Measurements from ENCODE around the gene RSRC1. TPM values are rescaled to one million over a fixed set of nuclear protein-coding genes. Genes with fewer than 3 reads are reported as not detected.

RSRC1 gene
- total and polyA plus RNA-seq, 5 donors from 2014 or later: 25.8 to 35.7 (median 30.1) TPM

DNA sequence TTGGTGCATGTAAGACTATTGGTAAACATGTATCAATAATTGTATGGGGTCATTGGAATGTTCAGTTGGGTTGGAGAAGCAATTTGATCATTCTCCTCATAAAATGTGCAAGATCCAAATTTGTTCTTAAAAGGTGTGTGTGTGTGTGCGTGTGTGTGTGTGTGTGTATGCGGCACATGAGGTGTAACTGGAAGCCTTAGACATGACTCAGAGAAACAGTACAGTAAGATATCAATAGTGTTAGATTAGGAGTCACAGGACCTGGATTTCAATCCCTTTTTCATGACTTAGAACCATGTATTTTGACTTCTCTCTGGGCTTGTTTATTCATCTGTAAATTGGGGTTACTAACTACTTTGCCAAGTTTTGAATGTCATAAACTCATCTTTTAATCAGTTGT, 38.3 kb downstream of the RSRC1 start:
- no peaks in the 10 kb centered on the region for H3K27me3 ChIP-seq (ENCODE audit: control insufficient read depth, insufficient read depth, low read length)
- H3K36me3 Mint-ChIP-seq: peaks cover 24% of the 10 kb centered on the region
- no peaks in the 10 kb centered on the region for H3K27me3 Mint-ChIP-seq
- no peak for ATAC-seq (ENCODE audit: low read depth in 2 of 2)
- H3K4me1 ChIP-seq (ENCODE audit: control insufficient read depth, insufficient read depth, low read length, poor library complexity, severe bottlenecking): no peaks in the 10 kb centered on the region
- peaks cover 0 to 2% (median 0%) of the 10 kb centered on the region in 7 donors for H3K9me3 Mint-ChIP-seq
- H3K9me3 ChIP-seq (ENCODE audit: control insufficient read depth in 2 of 2, low read length in 2 of 2): no peaks in the 10 kb centered on the region
- no peak overlapping the region for H3K4me3 ChIP-seq (ENCODE audit: low read depth, low read length)
- no peak overlapping the region for H3K27ac Mint-ChIP-seq
- no peaks in the 10 kb centered on the region for H3K36me3 ChIP-seq (ENCODE audit: control insufficient read depth, insufficient read depth, low read length)
- H3K4me1 Mint-ChIP-seq: peaks cover 13 to 22% (median 14%) of the 10 kb centered on the region in 4 donors
- no peak overlapping the region for H3K27ac ChIP-seq (ENCODE audit: insufficient read depth, low read length, poor library complexity, severe bottlenecking)
- no peak for DNase-seq
- H3K4me3 Mint-ChIP-seq: no peak overlapping the region

DNA sequence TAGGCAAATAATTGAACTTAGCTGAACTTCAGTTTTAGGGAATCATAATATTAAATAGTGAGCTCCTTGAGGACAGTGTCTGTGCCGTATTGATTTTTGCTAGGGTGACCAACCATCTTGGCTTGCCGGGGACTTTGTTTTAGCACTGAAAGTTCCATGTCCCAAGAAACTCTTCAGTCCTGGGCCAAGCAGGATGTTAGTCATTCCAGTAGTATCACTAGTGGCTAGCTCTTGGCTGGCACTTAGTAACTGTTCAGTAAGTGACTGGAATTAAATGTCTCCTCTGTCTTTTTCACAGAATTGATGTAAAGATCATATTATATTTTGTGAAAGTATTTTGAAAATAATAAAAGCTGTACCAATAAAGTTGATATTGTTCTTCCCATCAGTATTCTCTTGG, 42.3 kb downstream of the RSRC1 start:
- Histone ChIP-seq H3K4me1 (ENCODE audit: control insufficient read depth, insufficient read depth, low read length, poor library complexity, severe bottlenecking) (no peaks in the 10 kb centered on the region), H3K36me3 (ENCODE audit: control insufficient read depth, insufficient read depth, low read length) (peaks cover 2% of the 10 kb centered on the region), H3K27ac (ENCODE audit: insufficient read depth, low read length, poor library complexity, severe bottlenecking) (no peak overlapping the region), H3K4me3 (ENCODE audit: low read depth, low read length) (no peak overlapping the region), H3K9me3 (ENCODE audit: control insufficient read depth in 2 of 2, low read length in 2 of 2) (no peaks in the 10 kb centered on the region), H3K27me3 (ENCODE audit: control insufficient read depth, insufficient read depth, low read length) (no peaks in the 10 kb centered on the region)
- ATAC-seq (ENCODE audit: low read depth in 2 of 2) (no peak), DNase-seq (peak in 1 of 3 donors; percentile 11)
- Mint-ChIP-seq H3K4me1 (peaks cover 13 to 20% (median 15%) of the 10 kb centered on the region in 4 donors), H3K9me3 (peaks cover 0 to 2% (median 0%) of the 10 kb centered on the region in 7 donors), H3K27ac (no peak overlapping the region), H3K4me3 (no peak overlapping the region), H3K36me3 (peaks cover 21% of the 10 kb centered on the region), H3K27me3 (no peaks in the 10 kb centered on the region)

DNA sequence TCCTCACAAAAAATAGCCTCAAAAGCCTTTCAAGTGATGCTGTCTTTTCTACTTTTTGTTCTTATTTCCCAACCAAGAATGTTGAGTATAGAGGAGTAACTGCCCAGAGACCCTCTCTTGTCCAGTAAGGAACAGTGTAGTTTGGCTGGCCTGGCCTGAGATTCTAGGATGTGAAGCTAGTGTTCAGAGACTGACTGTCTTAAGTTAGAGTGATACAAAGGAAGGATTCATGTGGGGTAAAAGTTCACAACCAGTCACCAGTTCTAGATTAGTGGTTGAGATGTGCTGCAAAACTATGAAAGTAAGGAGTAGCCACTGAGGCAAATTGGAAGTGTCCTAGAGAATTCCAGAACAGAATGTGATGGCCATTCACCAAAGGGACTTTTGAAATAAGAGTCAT, 49.1 kb downstream of the RSRC1 start:
- peaks cover 0 to 2% (median 0%) of the 10 kb centered on the region in 7 donors for H3K9me3 Mint-ChIP-seq
- no peak overlapping the region for H3K4me3 Mint-ChIP-seq
- Histone ChIP-seq H3K9me3 (ENCODE audit: control insufficient read depth in 2 of 2, low read length in 2 of 2) (no peaks in the 10 kb centered on the region), H3K27me3 (ENCODE audit: control insufficient read depth, insufficient read depth, low read length) (no peaks in the 10 kb centered on the region), H3K36me3 (ENCODE audit: control insufficient read depth, insufficient read depth, low read length) (peaks cover under 1% of the 10 kb centered on the region), H3K27ac (ENCODE audit: insufficient read depth, low read length, poor library complexity, severe bottlenecking) (no peak overlapping the region), H3K4me1 (ENCODE audit: control insufficient read depth, insufficient read depth, low read length, poor library complexity, severe bottlenecking) (peaks cover 3% of the 10 kb centered on the region), H3K4me3 (ENCODE audit: low read depth, low read length) (no peak overlapping the region)
- peaks cover 21% of the 10 kb centered on the region for H3K36me3 Mint-ChIP-seq
- DNase-seq (no peak), ATAC-seq (ENCODE audit: low read depth in 2 of 2) (no peak)
- no peaks in the 10 kb centered on the region for H3K27me3 Mint-ChIP-seq
- H3K4me1 Mint-ChIP-seq: peaks cover 9 to 20% (median 15%) of the 10 kb centered on the region in 4 donors
- no peak overlapping the region for H3K27ac Mint-ChIP-seq

DNA sequence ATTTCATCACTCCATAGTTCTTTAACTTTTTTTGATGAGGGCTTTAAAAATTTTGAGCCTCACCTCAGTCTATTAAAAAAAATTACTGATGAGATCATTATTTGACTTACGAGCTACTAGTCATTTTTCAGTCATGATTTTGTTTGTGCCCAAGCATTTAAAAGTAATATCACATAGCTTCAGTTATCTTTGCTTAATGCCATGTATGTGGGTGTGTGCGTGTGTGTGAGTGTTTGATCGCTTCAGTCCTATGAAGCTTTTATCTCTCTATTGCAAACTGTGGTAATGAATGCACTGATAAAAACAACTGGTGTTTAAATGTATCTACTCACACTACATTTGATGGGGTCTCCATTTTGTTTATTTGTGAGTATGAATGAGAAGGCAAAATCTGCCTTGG, 49.8 kb downstream of the RSRC1 start:
- Mint-ChIP-seq H3K4me3 (no peak overlapping the region), H3K36me3 (peaks cover 20% of the 10 kb centered on the region), H3K4me1 (peaks cover 9 to 20% (median 15%) of the 10 kb centered on the region in 4 donors), H3K9me3 (peaks cover 0 to 2% (median 0%) of the 10 kb centered on the region in 7 donors), H3K27me3 (no peaks in the 10 kb centered on the region), H3K27ac (no peak overlapping the region)
- DNase-seq (no peak), ATAC-seq (ENCODE audit: low read depth in 2 of 2) (no peak)
- Histone ChIP-seq H3K9me3 (ENCODE audit: control insufficient read depth in 2 of 2, low read length in 2 of 2) (no peaks in the 10 kb centered on the region), H3K27ac (ENCODE audit: insufficient read depth, low read length, poor library complexity, severe bottlenecking) (no peak overlapping the region), H3K27me3 (ENCODE audit: control insufficient read depth, insufficient read depth, low read length) (no peaks in the 10 kb centered on the region), H3K36me3 (ENCODE audit: control insufficient read depth, insufficient read depth, low read length) (no peaks in the 10 kb centered on the region), H3K4me1 (ENCODE audit: control insufficient read depth, insufficient read depth, low read length, poor library complexity, severe bottlenecking) (peaks cover 3% of the 10 kb centered on the region), H3K4me3 (ENCODE audit: low read depth, low read length) (no peak overlapping the region)

DNA sequence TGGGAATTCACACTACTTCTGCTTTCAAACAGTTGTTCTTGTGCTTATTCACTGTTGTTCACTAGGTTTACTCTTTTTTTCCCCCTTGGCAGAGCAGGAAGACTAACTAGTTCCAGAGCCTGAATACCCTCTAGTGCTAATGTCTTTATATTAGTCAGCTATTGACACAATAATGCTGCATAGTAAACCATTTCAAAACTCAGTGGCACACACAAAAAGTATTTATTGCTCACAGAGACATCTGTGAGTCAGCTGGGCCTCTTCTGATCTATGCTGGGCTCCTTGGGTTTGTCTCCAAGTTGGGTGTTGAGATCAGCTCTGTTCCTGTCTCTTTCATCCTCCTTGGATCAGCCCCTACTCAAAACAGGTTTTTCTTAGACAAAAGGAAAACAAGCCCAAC, 51.1 kb downstream of the RSRC1 start:
- no peak overlapping the region for H3K27ac Mint-ChIP-seq
- DNase-seq (no peak), ATAC-seq (ENCODE audit: low read depth in 2 of 2) (no peak)
- H3K9me3 ChIP-seq (ENCODE audit: control insufficient read depth in 2 of 2, low read length in 2 of 2): no peaks in the 10 kb centered on the region
- H3K4me3 Mint-ChIP-seq: no peak overlapping the region
- no peaks in the 10 kb centered on the region for H3K36me3 ChIP-seq (ENCODE audit: control insufficient read depth, insufficient read depth, low read length)
- peaks cover 3% of the 10 kb centered on the region for H3K4me1 ChIP-seq (ENCODE audit: control insufficient read depth, insufficient read depth, low read length, poor library complexity, severe bottlenecking)
- H3K4me3 ChIP-seq (ENCODE audit: low read depth, low read length): no peak overlapping the region
- H3K36me3 Mint-ChIP-seq: peaks cover 16% of the 10 kb centered on the region
- H3K27me3 Mint-ChIP-seq: no peaks in the 10 kb centered on the region
- no peak overlapping the region for H3K27ac ChIP-seq (ENCODE audit: insufficient read depth, low read length, poor library complexity, severe bottlenecking)
- H3K9me3 Mint-ChIP-seq: peaks cover 0 to 4% (median 0%) of the 10 kb centered on the region in 7 donors
- H3K27me3 ChIP-seq (ENCODE audit: control insufficient read depth, insufficient read depth, low read length): no peaks in the 10 kb centered on the region
- H3K4me1 Mint-ChIP-seq: peaks cover 7 to 20% (median 16%) of the 10 kb centered on the region in 4 donors

DNA sequence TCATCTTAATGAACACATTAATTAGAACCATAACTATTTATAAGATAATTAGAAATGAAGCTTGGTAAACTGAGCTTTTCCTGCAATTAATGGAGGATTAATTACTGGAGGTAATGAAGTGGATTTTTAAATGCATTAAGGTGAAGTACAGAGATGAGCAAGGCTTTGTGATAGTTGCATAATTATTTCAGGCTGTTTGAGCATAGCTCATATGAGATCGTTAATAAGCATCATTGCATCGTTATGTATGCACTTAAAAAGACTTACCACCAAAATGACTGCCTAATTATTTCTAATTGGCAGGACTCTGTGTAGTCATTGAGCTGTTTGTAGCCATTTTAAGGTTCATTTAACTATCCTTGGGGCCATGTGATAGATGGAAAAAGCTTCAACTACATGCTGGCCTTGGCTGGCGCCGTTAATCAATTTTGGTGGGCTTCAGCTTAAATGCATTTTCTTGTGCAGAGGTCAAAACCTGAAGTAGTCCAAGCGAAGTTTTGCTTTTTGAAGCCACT, 55.3 kb downstream of the RSRC1 start:
- ATAC-seq (ENCODE audit: low read depth in 2 of 2) (no peak), DNase-seq (no peak)
- Mint-ChIP-seq H3K27ac (no peak overlapping the region), H3K9me3 (peaks cover 0 to 4% (median 0%) of the 10 kb centered on the region in 7 donors), H3K4me1 (peaks cover 9 to 17% (median 12%) of the 10 kb centered on the region in 4 donors), H3K36me3 (peaks cover 30% of the 10 kb centered on the region), H3K4me3 (no peak overlapping the region), H3K27me3 (no peaks in the 10 kb centered on the region)
- Histone ChIP-seq H3K27me3 (ENCODE audit: control insufficient read depth, insufficient read depth, low read length) (no peaks in the 10 kb centered on the region), H3K9me3 (ENCODE audit: control insufficient read depth in 2 of 2, low read length in 2 of 2) (no peaks in the 10 kb centered on the region), H3K27ac (ENCODE audit: insufficient read depth, low read length, poor library complexity, severe bottlenecking) (no peak overlapping the region), H3K4me3 (ENCODE audit: low read depth, low read length) (no peak overlapping the region), H3K36me3 (ENCODE audit: control insufficient read depth, insufficient read depth, low read length) (no peaks in the 10 kb centered on the region), H3K4me1 (ENCODE audit: control insufficient read depth, insufficient read depth, low read length, poor library complexity, severe bottlenecking) (no peaks in the 10 kb centered on the region)

DNA sequence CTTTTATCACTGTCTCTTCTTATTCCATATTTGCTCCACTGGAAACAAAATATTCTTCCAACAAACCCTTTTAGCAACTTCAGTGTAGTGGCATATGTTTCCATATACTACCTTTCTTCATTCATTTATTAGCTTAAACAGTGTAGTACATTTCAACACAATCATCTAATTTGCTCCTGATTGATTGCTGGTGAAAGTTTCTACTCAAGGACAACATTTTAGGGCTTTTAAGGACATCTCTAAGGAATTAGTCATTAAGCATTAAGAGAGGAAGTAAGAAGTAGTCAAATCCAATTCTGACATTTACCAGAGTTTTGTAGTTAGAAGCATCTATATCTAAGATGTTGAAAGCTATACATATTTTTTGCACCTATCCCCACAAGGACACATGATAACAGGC, 55.8 kb downstream of the RSRC1 start:
- no peak for DNase-seq
- H3K4me3 Mint-ChIP-seq: no peak overlapping the region
- no peak overlapping the region for H3K27ac ChIP-seq (ENCODE audit: insufficient read depth, low read length, poor library complexity, severe bottlenecking)
- H3K27ac Mint-ChIP-seq: no peak overlapping the region
- peaks cover 8 to 17% (median 10%) of the 10 kb centered on the region in 4 donors for H3K4me1 Mint-ChIP-seq
- no peak for ATAC-seq (ENCODE audit: low read depth in 2 of 2)
- no peak overlapping the region for H3K4me3 ChIP-seq (ENCODE audit: low read depth, low read length)
- H3K27me3 Mint-ChIP-seq: no peaks in the 10 kb centered on the region
- H3K27me3 ChIP-seq (ENCODE audit: control insufficient read depth, insufficient read depth, low read length): no peaks in the 10 kb centered on the region
- H3K4me1 ChIP-seq (ENCODE audit: control insufficient read depth, insufficient read depth, low read length, poor library complexity, severe bottlenecking): no peaks in the 10 kb centered on the region
- H3K36me3 ChIP-seq (ENCODE audit: control insufficient read depth, insufficient read depth, low read length): no peaks in the 10 kb centered on the region
- no peaks in the 10 kb centered on the region for H3K9me3 ChIP-seq (ENCODE audit: control insufficient read depth in 2 of 2, low read length in 2 of 2)
- H3K9me3 Mint-ChIP-seq: peaks cover 0 to 4% (median 0%) of the 10 kb centered on the region in 7 donors
- H3K36me3 Mint-ChIP-seq: peaks cover 35% of the 10 kb centered on the region

DNA sequence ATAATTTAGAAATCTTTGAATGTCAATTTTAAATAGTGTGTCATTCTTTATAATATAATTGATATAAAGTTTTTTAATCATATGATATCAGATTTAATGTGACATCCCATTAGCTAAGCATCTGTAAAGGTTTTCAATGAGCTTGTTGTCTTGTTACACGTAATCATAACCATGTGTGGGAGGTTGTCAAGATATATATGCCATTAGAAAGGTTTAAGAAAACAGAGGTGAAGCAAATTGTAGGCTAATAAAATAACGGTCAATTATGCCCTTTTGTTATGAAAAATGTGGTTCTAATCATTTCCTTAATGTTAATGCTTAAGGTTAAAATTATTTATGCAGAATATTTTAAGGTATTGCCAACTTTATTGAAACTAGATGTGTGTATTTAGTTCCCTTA, 56.3 kb downstream of the RSRC1 start:
- Mint-ChIP-seq H3K27me3 (no peaks in the 10 kb centered on the region), H3K36me3 (peaks cover 40% of the 10 kb centered on the region)

More for the DNA sequence above, 56.3 kb downstream of the RSRC1 start:
- H3K36me3 ChIP-seq (ENCODE audit: control insufficient read depth, insufficient read depth, low read length): no peaks in the 10 kb centered on the region
- H3K4me3 Mint-ChIP-seq: no peak overlapping the region
- no peak overlapping the region for H3K27ac ChIP-seq (ENCODE audit: insufficient read depth, low read length, poor library complexity, severe bottlenecking)
- no peak for DNase-seq
- peaks cover 0 to 4% (median 2%) of the 10 kb centered on the region in 7 donors for H3K9me3 Mint-ChIP-seq
- ATAC-seq (ENCODE audit: low read depth in 2 of 2): no peak
- no peaks in the 10 kb centered on the region for H3K27me3 ChIP-seq (ENCODE audit: control insufficient read depth, insufficient read depth, low read length)
- no peak overlapping the region for H3K27ac Mint-ChIP-seq
- no peaks in the 10 kb centered on the region for H3K4me1 ChIP-seq (ENCODE audit: control insufficient read depth, insufficient read depth, low read length, poor library complexity, severe bottlenecking)
- peaks cover 5 to 17% (median 5%) of the 10 kb centered on the region in 4 donors for H3K4me1 Mint-ChIP-seq
- no peak overlapping the region for H3K4me3 ChIP-seq (ENCODE audit: low read depth, low read length)
- no peaks in the 10 kb centered on the region for H3K9me3 ChIP-seq (ENCODE audit: control insufficient read depth in 2 of 2, low read length in 2 of 2)
